NCI-H2196 (cell line): ENCODE results near the gene MAPK9.
A peak's percentile ranks its signal among the peaks of the same experiment; 100 is the strongest.
"Not testable (repeated sequence)": the region's sequence is repeated elsewhere in the genome, so short reads cannot be mapped to it uniquely, and the experiment has no call there.

Experiments
- DNase-seq: peaks from one replicate; lab custom pipeline; 2025; ENCODE audit not compliant: unreplicated experiment; lab: John Stamatoyannopoulos, UW

MAPK9 gene

DNA sequence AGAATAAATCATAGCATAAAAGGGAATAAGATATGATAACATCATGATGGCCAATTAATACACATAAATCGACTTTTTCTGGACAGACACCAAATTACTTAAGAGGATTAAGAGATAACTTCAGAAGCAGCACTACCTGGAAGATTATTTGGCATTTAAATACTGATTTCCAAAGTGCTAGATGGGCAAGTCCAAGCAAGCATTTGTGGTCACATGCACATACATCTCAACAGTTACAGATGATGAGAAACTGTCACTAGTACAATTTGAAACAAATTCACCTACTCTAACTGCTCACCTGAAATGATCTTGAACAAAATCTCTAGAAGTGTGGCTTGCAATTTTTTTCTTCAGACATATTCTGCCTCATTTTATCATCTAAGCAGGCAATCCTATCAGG is 56.0 kb downstream of the MAPK9 start:
- no peak for DNase-seq

DNA sequence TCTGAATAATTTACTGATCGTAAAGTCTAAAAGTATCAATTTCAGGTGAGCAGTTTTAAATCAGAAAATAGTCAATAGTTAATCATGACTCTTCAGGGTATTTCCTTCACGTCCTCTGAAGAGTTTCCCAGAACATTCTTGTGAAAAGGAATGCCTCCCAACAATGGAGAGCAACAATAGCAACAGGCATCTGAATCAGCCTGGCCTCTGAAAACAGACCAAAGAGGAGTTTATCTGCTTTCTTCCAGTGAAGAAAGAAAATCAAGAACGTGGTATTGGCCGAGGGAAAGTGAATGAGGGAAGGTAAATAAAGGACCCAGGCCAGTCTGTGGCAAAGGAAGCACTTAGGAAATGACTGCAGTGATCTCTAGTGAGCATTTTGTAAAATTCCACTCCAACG is 56.8 kb downstream of the MAPK9 start:
- no peak for DNase-seq

DNA sequence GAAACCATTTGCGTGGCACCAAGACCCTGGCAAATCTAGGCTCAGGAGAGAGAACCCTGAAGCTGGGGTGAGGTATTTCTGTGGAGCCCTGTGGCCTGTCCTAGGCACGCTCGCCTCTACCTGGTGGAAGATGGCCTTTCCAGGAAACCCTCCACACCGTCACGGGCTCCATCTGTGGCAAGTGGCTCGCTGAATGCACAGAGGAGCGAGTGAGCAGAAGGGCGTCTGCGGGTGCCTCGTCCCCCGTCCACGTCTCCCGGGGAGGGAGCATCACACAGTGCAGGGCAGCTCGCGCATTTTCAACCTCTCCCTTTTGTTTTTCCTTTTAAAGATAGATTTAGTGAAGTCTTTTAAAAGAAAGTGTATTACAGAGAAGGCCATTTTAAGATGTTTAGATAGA is 57.6 kb downstream of the MAPK9 start:
- no peak for DNase-seq

DNA sequence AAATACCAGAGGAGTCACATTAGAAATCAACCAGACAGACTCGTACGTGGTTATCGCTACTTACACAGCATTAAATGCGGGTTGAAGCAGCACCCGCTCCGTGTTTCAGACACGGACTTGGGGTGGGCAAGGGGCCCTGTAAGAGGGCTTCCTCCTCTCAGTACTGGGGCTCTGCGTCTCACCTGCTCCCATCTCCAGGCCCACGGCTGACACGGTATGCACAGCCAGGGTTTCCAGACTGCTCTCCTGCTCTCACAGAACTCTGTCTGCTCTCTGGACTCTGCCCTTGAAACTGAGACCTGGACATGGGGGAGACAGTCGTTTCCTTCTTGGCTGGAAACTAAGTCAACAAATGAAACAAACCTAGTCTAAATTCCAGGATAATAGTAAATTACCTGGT is 58.2 kb downstream of the MAPK9 start:
- DNase-seq: no peak

DNA sequence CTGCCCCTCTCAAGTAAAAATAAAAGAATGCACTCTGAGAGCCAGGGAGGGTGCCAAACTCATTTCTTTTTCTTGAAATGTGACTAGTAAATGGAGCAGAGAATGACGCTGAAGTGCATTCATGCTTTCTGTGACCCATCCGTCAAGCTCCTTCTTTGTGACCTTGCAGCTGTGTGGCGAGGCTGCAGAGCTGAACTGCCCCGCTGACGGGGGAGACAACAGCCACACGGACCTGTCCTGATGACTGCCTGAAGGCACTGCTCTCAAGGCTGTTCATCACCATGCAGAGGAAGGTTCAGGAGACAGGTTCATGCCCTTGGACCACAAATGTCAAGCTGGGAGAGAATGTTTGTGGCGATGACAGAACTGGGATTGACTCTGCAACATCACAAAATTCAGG is 61.9 kb downstream of the MAPK9 start:
- DNase-seq: no peak

DNA sequence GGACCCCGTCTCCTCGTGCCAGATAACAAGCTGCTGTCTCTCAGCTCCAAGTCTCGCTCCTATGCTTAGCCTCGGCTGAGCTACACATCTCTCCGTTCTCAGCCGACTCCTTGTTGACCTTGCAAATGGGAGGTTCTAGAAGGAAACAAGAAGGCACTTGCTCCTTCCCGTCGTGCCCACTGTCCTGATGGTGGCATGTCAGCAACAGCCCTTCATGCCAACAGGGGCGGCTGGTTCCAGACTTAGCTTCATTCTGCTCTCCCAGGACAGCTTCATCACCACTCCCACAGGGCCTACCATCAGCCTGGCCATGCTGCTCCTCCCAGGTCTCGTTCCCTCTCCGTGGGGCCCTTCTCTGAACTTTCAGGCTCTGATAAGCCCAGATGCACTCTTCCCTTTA is 69.8 kb downstream of the MAPK9 start:
- DNase-seq: no peak

DNA sequence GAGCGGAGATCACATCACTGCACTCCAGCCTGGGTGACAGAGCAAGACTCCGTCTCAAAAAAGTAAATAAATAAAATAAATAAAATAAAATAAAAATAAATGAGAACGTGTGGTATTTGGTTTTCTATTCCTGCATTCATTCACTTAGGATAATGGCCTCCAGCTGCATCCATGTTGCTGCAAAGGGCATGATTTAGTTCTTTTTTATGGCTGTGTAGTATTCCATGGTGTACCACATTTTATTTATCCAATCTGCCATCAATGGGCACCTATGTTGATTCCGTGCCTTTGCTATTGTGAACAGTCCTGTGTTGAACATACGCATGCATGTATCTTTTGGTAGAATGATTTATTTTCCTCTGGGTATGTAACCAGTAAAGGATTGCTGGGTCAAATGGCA is 74.1 kb downstream of the MAPK9 start:
- DNase-seq: no peak

DNA sequence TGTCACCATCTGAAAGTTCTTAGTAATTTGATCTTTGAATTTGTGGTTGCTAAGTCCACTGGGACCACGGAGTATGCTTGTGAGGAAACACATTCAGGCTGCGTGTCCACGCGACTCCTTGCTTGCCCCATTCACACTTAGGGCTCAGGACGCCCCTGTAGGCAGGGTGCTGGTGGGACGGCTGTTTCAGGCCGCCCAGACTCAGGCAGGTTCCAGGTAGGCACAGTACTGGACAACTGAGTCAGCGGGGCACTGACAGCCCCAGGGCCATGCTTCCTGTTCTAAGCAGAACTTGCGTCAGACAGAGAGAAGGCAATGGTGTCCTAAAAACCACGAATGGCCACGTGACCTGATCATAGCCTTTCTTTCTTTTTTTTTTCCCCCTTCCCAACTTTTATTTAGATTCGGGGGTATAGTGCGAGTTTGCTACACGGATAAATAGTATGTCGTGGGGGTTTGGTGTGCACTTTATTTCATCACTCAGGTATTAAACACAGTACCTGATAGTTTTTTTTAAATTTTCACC is 75.2 kb downstream of the MAPK9 start:
- no peak for DNase-seq

DNA sequence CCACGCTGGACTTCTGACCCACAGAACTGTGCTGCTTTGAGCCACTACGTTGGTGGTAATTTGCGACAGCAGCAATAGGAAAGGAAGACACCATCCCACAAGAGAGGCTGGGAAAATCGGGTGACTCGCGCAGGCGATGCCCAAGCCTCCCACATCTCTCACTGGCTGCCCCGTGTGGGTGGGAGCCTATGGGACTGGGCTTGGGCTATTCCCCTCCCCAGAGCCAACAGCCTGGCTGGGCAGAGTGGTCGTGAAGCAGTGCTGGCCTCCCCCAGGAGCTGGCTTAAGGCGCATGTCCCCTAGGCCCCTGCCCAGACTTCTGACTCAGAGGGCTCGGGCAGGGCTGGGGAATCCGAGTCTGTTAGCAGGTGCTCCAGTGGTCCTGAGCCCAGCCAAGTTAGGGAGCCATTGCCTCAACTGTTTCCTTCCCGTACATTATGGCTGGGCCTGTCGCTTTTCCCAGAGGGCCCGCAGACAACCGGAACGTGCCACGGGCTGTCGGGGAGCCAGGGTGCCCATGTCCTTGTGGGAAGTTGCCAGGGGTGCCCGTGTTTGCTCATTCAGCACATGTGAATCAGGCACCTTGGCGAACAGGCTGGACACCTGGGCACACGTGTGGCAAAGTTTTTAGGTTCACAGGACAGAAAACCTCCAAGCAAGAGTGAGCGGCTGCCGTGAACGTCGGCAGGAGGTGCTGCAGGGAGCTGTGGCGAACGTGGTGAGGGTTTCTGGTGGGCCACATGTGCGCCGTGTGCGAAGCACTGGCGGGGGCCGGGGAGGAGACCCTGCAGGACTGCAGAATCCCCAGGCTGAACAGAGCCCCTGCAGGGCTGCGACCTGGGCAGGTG is 75.9 kb downstream of the MAPK9 start:
- no peak for DNase-seq

DNA sequence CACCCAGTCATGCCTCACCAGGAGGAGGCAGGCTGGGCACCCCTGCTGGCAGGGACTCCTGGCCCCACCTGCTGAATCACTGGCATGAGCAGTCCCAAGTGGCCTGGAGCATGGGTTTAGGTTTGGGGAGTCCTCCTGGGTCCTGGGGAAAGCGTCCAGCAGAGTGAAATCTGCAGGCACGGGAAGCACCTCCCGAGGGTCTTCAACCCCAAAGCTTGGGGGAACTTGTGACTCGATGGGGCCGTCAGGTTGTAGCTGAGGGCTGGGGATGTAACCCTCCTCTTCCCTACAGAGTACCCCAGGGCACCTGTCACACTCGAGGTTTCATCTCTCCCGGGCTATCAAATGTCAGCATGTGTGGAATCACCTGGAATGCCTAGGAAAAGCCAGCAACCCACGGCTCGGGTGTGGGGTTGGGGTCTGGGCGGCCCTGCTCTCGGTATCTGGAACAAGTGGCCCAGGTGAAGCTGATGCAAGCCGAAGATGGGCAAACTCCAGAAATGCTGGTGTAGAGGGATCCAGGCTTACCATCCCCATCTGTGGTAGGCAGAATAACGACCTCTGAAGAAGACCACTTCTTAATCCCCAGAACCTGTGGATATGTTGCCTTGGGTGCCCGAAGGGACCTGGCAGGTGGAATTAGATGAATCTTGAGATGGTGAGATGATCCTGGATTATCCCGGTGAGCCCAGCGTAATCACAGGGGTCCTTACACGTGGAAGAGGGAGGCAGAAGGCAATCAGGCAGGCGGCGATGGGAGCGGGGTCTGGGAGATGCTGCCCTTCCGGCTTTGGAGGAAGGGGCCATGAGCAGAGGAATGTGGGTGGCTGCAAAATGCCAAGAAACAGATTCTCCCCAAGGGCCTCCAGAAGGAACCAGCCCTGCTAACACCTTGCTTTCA is 76.8 kb downstream of the MAPK9 start:
- no peak for DNase-seq

DNA sequence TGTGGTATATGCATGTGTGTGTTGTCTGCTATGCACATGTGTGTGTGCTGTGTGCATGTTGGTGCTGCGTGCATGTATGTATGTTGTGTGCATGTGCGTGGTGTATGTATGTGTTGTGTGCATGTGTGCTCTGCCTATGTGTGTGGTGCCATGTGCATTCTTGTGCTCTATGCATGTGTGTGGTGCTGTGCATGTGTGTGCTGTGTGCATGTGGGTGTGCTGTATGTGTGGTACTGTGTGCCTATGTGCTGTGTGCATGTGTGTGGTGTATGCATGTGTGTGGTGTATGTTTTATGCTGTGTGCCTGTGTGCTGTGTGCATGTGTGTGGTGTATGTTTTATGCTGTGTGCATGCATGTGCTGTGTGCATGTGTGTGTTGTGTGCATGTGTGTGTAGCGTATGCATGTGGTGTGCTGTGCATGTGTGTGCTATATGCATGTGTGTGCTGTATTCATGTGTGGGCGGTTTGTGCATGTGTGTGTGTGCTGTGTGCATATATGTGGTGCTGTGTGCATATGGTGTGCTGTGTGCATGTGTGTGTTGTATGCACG is 78.2 kb downstream of the MAPK9 start:
- no peak for DNase-seq

DNA sequence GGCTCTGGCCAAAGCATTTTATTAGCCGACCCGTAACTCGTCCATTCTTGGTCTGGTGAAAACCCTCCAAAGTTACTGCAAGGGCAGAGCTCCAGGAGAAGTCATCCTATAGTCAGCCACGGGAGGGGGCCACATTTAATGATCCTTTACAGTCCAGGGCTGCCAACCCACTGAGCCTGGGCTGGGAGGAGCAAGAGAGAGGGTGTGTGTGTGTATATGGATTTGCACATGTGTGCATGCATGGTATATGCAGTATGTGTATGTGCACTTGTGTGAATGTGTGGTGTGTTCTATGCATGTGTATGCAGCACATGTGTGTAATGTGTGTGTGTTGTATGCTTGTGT is 78.7 kb downstream of the MAPK9 start:
- no peak for DNase-seq

DNA sequence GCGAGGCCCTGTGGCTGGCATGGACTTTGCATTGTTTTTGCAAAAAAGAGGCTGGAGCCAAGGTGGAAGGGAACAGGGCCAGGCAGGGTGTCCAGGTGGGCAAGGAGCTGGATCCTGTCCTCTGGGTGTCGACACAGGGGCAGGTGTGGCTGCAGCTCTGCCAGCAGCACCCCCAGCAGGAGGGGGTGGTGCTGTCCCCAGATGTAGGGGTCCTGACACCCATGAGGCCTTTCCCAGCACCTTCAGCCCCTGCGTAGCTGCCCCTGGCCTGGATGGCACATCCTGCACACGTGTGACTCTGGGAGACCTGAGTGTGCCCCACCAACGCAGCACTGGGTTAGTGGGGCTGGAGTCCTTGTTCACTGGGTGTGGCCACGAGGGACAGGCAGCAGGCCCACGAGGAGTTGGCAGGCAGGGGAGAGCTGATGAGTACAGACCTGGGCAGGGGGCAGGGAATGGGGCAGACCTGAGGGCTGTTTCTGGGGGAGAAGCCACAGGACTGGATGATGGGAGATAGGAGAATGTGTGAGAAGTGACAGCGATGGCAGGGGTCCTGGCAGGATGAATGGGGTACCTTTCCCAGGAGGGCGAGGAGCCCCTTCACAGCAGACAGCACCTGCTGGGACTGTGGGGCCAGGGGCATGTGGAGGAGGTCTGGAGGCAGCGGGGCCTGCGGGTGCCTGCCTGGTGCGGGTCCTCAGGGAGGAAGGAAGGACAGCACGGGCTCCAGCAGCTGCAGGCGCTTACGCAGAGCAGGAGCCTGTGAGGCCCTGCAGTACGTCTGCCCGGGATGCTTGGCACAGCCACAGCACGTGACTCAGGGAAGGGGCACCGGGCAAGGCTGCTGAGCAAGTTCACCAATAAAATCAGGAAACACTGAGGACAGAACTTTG is 79.3 kb downstream of the MAPK9 start:
- peak; percentile 28 for DNase-seq

DNA sequence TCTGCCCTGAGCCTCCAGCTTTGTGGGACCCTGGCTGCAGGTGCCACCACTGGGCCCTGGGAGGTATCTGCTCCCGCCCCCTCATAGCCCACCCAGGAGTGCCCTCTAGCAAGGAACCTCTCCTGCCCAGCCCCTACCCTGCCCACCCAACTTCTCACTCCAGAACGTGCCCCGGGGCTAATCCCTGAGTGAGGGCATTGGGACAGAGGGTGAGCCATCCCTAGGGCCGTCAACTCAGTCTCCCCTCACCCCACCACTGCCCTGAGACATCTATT is 80.2 kb downstream of the MAPK9 start:
- no peak for DNase-seq

DNA sequence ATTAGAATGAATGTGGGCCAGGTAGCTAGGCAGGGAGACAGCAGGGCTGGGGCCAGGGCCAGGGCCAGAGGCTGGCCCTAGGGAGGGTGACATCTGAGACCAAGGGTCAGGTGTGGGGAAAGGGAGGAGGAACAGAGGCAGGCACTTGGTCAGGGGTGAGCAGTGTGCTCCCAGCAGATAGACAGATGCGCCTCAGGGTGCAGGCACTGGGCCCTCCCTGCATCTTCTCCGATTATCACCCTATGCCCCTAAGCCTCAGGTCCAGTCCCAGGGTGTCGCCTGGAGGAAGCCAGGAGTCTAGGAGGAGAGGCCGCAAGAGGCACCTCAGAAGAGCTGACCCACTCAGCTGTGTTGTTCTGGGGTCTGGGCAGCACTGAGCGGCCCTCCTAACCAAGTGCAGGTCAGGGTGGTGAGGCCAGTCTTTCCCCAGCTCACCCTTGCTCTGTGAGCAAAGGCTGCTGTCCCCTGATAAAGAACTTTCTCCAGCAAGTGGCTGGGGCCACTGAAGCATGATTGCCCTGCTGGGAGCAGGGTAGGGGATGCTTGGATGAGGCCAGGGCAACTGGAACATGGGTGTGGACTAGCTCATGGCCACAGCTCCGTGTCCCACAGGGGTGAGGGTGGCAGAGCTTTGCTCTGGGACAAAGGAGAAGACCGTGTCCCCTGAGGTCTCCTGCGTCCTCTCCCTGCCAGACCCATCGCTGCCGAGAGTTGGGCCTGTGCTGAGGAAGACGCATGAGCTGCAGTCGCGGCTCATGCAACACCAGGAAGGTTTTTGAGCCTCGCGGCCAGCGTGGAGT is 80.7 kb downstream of the MAPK9 start:
- no peak for DNase-seq

DNA sequence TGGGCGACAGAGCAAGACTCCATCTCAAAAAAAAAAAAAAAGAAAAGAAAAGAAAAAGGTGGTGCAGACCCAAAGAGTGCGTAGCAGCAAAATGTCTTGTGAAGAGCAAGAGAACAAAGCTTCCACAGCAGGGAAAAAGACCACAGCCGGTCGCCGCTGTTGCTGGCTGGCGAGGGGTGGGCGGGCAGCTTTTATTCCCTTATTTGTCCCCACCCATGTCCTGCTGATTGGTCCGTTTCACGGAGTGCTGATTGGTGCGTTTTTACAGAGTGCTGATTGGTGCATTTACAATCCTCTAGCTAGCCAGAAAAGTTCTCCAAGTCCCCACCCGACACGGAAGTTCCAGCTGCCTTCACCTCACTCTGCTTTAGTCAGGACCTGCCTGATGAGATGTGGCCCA is 81.8 kb downstream of the MAPK9 start:
- DNase-seq: not testable (repeated sequence)

DNA sequence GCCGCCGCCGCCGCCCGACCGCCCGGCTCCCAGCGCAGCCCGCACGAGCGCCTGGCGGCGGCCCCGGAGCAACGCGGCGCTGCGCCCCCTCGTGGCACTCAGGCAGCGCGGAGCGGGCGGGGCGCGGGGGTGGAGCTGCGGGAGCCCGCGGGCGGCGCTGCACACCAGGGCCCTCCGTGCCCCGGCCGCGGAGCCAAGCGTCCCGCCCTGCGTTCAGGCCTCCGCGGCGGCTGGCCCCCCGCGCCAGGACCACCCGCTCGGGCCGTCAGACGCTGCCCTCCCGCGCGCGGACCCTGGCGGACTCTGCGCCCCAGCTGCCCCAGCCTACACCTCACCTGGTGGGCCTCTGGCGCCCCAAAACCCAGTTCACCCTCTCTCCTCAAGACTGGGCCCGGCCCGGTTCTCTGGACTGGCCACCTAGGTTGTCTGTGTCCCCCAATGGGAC is 82.7 kb downstream of the MAPK9 start, which contains the start of gene RASGEF1C:
Gene RASGEF1C, minus strand, starts transcription at position 75 of the 445 bp plus-strand sequence. CDS start 71,159 bp downstream, outside the sequence.
- peak; percentile 81 for DNase-seq

DNA sequence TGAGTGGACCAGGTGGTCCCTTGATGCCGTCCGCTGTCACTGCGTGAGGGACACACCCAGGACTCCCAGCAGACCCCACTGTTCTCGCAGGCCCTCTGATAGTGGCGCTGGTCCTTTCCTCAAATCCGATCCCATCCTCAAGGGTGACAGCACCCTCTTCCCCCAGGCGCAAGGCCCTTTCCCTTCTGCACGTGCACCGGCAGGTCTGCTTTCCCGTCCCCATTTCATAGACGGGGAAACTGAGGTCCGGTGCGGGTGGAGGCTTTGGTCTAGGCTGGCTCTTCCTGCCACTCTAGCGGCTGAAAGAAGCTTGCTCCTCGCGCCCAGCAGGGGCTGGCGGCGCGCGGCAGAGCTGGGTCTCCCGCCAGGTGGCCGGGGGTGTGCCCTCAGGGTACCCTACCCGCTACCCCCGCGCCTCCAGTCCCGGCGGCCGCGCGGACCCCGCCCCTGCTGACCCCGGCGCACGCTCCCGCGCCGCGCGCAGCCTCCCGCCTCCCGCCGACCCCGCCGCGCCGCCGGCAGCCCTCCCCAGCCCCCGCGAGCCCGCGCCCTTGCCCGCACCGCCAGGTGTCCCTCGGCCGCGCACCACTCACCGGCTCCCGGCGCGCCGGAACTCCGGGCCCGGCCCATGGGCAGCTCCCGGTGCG is 83.3 kb downstream of the MAPK9 start:
- DNase-seq: peak; percentile 50

DNA sequence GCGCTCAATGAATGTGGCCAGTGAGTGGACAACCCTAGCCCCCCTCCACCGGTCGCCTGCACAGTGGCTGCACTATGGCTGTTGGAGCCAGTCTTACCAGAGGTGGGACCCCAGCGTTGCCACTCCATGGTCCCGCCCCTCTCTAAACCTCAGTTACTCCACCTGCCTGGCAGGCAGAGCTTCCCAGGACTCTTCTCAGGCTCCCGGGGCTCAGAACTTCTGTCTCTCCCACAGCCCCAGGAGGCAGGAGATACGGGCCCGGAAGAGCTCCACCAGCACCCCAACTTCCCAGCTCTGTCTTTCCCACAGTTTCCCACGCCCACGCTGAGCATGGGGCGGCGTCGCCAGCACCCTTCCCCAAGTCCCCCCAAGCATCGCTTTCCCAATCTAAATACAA is 83.8 kb downstream of the MAPK9 start:
- DNase-seq: no peak
